BLaER1 (cell line): Measurements from ENCODE around the gene KLHL5.
A peak's percentile ranks its signal among the peaks of the same experiment; 100 is the strongest.
"Not testable (repeated sequence)": the region's sequence is repeated elsewhere in the genome, so short reads cannot be mapped to it uniquely, and the experiment has no call there.

Experiments used
- H3K27ac ChIP-seq: shearing (Covaris generic); formaldehyde crosslinking; 2 replicates; pipeline ENCODE4 v1.8.1; 2022
- H3K27me3 ChIP-seq: shearing (Covaris generic); formaldehyde crosslinking; 2 replicates; pipeline ENCODE4 v1.8.1; 2022
- H3K36me3 ChIP-seq: shearing (Covaris generic); formaldehyde crosslinking; 2 replicates; pipeline ENCODE4 v1.8.1; 2022
- H3K4me1 ChIP-seq: shearing (Covaris generic); formaldehyde crosslinking; 2 replicates; pipeline ENCODE4 v1.8.1; 2022
- H3K4me2 ChIP-seq: shearing (Covaris generic); formaldehyde crosslinking; 2 replicates; pipeline ENCODE4 v1.8.1; 2022
- H3K4me3 ChIP-seq: shearing (Covaris generic); formaldehyde crosslinking; 2 replicates; pipeline ENCODE4 v1.8.1; 2022
- H3K9ac ChIP-seq: shearing (Covaris generic); formaldehyde crosslinking; 2 replicates; pipeline ENCODE4 v1.8.1; 2022
- H3K9me3 ChIP-seq: shearing (Covaris generic); formaldehyde crosslinking; 2 replicates; pipeline ENCODE4 v1.8.1; 2022
- H4K20me1 ChIP-seq: shearing (Covaris generic); formaldehyde crosslinking; 2 replicates; pipeline ENCODE4 v1.8.1; 2022
- Cebpa-rat ChIP-seq: shearing (Covaris generic); IDR thresholded peaks from 2 replicates; pipeline ENCODE4 v1.8.1; 2022

The KLHL5 gene

DNA sequence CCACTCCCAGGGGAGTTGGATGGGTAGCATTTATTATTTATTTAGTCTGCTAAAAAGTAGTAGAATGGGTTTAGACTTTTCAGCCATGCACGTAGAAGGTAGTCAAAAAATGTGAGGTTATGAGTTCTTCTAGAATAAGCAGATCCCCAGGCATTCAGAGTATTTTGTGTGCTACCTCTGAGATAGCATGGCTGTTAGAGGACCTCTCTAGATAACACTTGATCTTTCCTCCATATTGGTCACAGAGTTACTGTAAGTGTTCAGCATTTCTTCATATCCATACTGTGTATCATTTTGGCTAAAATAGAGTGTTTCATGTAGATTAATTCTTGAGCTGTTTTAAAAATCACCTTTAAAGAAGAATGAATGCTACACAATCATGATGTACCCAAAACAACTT, 58.4 kb downstream of the KLHL5 start:
- H3K9me3 ChIP-seq = no peaks in the 10 kb centered on the region; the same call in 1 of the 2 replicates
- no peak overlapping the region for H3K9ac ChIP-seq
- H3K27ac ChIP-seq = no peak overlapping the region
- no peaks in the 10 kb centered on the region for H3K27me3 ChIP-seq
- H4K20me1 ChIP-seq = no peaks in the 10 kb centered on the region
- peaks cover 41% of the 10 kb centered on the region for H3K36me3 ChIP-seq
- no peaks in the 10 kb centered on the region for H3K4me1 ChIP-seq
- no peak overlapping the region for H3K4me3 ChIP-seq
- TF ChIP-seq Cebpa-rat = no peak
- H3K4me2 ChIP-seq = no peak overlapping the region

- Histone ChIP-seq H3K4me1 (no peaks in the 10 kb centered on the region), H3K4me2 (no peak overlapping the region), H4K20me1 (no peaks in the 10 kb centered on the region), H3K9ac (no peak overlapping the region), H3K36me3 (peaks cover 9% of the 10 kb centered on the region; the same call in 1 of the 2 replicates), H3K9me3 (peaks cover 3% of the 10 kb centered on the region; the same call in 1 of the 2 replicates), H3K27me3 (no peaks in the 10 kb centered on the region), H3K4me3 (no peak overlapping the region), H3K27ac (no peak overlapping the region)
- TF ChIP-seq Cebpa-rat = no peak
Measured at GRCh38 chr4:39124885-39125599, 63.0 kb downstream of the KLHL5 start.

GRCh38 chr4:39125600-39125985, 63.6 kb downstream of the KLHL5 start:
- Histone ChIP-seq H4K20me1 (no peaks in the 10 kb centered on the region), H3K27ac (no peak overlapping the region), H3K27me3 (no peaks in the 10 kb centered on the region), H3K4me3 (no peak overlapping the region), H3K9ac (no peak overlapping the region), H3K9me3 (peaks cover 3% of the 10 kb centered on the region; the same call in 1 of the 2 replicates), H3K4me1 (no peaks in the 10 kb centered on the region), H3K36me3 (peaks cover 9% of the 10 kb centered on the region; the same call in 1 of the 2 replicates), H3K4me2 (no peak overlapping the region)
- no peak for TF ChIP-seq Cebpa-rat

GRCh38 chr4:39126256-39127095, 64.4 kb downstream of the KLHL5 start:
- Histone ChIP-seq H4K20me1 (no peaks in the 10 kb centered on the region), H3K4me1 (no peaks in the 10 kb centered on the region)
- no peak for TF ChIP-seq Cebpa-rat

DNA sequence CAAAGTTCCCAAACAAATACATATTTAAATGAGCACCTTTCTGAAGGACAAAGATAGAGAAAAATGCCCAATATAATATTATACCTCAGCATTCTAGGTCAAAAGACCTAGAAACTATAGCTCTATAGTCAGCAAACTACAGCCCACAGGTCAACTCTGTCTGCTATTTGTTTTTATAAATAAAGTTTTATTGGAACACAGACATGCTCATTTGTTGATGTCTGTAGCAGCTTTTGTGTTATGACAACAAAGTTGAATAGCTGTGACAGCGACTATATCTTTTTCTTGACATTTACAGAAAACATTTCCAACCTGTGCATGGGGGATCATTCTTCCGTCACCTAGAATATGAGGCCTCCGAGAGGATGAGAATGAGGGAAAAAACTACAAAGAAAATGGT, 71.6 kb downstream of the KLHL5 start:
- Histone ChIP-seq H3K36me3 (no peaks in the 10 kb centered on the region), H3K27ac (no peak overlapping the region), H3K27me3 (no peaks in the 10 kb centered on the region), H3K9me3 (0 out of 2 replicates have a peak, but pooled peaks cover 3% of the 10 kb centered on the region), H3K4me3 (no peak overlapping the region), H3K9ac (no peak overlapping the region), H3K4me2 (no peak overlapping the region), H4K20me1 (no peaks in the 10 kb centered on the region), H3K4me1 (peaks cover 7% of the 10 kb centered on the region)
- no peak for TF ChIP-seq Cebpa-rat

More at GRCh38 chr4:39126256-39127095, 64.4 kb downstream of the KLHL5 start:
- Histone ChIP-seq H3K9me3 (peaks cover 3% of the 10 kb centered on the region; the same call in 1 of the 2 replicates), H3K36me3 (peaks cover 9% of the 10 kb centered on the region; the same call in 1 of the 2 replicates), H3K4me2 (no peak overlapping the region), H3K4me3 (no peak overlapping the region), H3K9ac (no peak overlapping the region), H3K27ac (no peak overlapping the region), H3K27me3 (no peaks in the 10 kb centered on the region)

DNA sequence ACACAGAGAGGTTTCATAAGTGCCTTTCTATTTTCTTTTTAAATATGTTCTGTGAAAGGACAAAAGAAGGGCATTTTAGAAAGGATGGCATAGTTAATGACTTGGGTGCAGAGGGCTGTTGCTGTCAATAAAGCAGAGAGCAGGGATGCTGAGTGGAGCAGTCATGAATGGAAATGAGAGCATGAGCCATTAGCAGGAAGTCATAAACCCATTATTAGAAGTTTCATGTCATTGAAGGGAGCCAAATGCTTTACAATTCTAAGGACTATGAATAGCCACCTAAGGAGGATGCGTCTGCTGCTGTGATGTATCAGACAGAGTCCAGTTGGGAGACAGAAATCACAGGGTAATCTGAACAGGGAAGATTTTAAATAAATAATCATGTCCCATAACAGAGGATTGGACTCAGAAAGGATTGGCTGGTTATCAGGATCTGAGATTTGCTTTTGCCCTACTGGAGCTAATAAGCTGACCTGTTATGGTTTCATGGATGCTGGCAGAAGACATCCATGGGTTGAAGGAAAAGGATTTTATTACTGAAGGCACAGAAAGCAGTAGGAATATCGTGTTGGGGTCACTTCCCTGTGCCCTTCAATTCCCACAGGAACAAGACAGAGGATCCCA, 72.8 kb downstream of the KLHL5 start:
- Histone ChIP-seq H3K4me1 (peaks cover 7% of the 10 kb centered on the region), H3K27ac (no peak overlapping the region), H3K4me3 (no peak overlapping the region), H3K36me3 (no peaks in the 10 kb centered on the region), H3K4me2 (peak overlapping the region; percentile 53), H4K20me1 (no peaks in the 10 kb centered on the region), H3K27me3 (no peaks in the 10 kb centered on the region), H3K9me3 (0 out of 2 replicates have a peak, but pooled peaks cover 3% of the 10 kb centered on the region), H3K9ac (no peak overlapping the region; the same call in 1 of the 2 replicates)
- no peak for TF ChIP-seq Cebpa-rat

DNA sequence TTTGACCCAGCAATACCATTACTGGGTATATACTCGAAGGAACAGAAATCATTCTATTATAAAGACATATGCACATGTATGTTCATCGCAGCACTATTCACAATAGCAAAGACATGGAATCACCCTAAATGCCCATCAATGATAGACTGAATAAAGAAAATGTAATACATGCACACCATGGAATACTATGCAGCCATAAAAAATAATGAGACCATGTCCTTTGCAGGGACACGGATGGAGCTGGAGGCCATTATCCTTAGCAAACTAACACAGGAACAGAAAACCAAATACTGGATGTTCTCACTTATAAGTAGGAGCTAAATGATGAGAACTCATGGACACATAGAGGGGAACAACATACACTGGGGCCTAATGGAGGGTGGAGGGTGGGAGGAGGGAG, 76.2 kb downstream of the KLHL5 start:
- H3K27ac ChIP-seq, H3K4me1 ChIP-seq, H3K27me3 ChIP-seq: not testable (repeated sequence)

GRCh38 chr4:39146211-39146610, 84.2 kb downstream of the KLHL5 start:
- H3K9me3 ChIP-seq = no peaks in the 10 kb centered on the region
- H3K4me2 ChIP-seq = no peak overlapping the region
- H3K9ac ChIP-seq = no peak overlapping the region
- H3K4me1 ChIP-seq = peaks cover 5% of the 10 kb centered on the region; the same call in 1 of the 2 replicates
- H3K27me3 ChIP-seq = no peaks in the 10 kb centered on the region
- H3K36me3 ChIP-seq = no peaks in the 10 kb centered on the region
- H3K4me3 ChIP-seq = no peak overlapping the region
- no peak overlapping the region for H3K27ac ChIP-seq
- TF ChIP-seq Cebpa-rat = no peak
- H4K20me1 ChIP-seq = no peaks in the 10 kb centered on the region

More for the DNA sequence above, 76.2 kb downstream of the KLHL5 start:
- H3K36me3 ChIP-seq, H3K9ac ChIP-seq, H3K4me3 ChIP-seq, H4K20me1 ChIP-seq, H3K4me2 ChIP-seq, H3K9me3 ChIP-seq: not testable (repeated sequence)

GRCh38 chr4:39154009-39154408, 92.0 kb downstream of the KLHL5 start:
- H3K9ac ChIP-seq = no peak overlapping the region
- no peak for TF ChIP-seq Cebpa-rat
- H3K4me3 ChIP-seq = no peak overlapping the region
- H3K4me2 ChIP-seq = no peak overlapping the region
- no peaks in the 10 kb centered on the region for H3K9me3 ChIP-seq
- no peaks in the 10 kb centered on the region for H3K36me3 ChIP-seq
- no peaks in the 10 kb centered on the region for H3K27me3 ChIP-seq
- H3K4me1 ChIP-seq = peaks cover 10% of the 10 kb centered on the region; the same call in 1 of the 2 replicates
- no peaks in the 10 kb centered on the region for H4K20me1 ChIP-seq
- H3K27ac ChIP-seq = no peak overlapping the region
